Mesendoderm (in vitro differentiated cells): ENCODE results near the gene ZRANB3.

Source experiments
- DNase-seq: peaks from one replicate; pipeline ENCODE4 v3.0.0; 2013
- H2AK5ac ChIP-seq: 2 replicates; pipeline ENCODE4 v1.6.1; 2013; ENCODE audit warnings: low read length, inconsistent platforms
- H2BK120ac ChIP-seq: 2 replicates; pipeline ENCODE4 v1.6.1; 2013; ENCODE audit warnings: low read depth, mild to moderate bottlenecking, low read length, moderate library complexity, mixed read lengths
- H2BK15ac ChIP-seq: replicated peaks from 2 replicates; pipeline ENCODE4 v1.6.1; 2013; ENCODE audit warnings: low read depth, mild to moderate bottlenecking, moderate library complexity
- H2BK5ac ChIP-seq: 2 replicates; pipeline ENCODE4 v1.6.1; 2013; ENCODE audit warnings: low read length, inconsistent platforms
- H3K18ac ChIP-seq: 2 replicates; pipeline ENCODE4 v1.6.1; 2013; ENCODE audit warnings: mild to moderate bottlenecking, low read length, mixed read lengths
- H3K23ac ChIP-seq: one replicate; pipeline ENCODE4 v1.6.1; 2013; ENCODE audit warnings: low read length
- H3K27ac ChIP-seq: 2 replicates; pipeline ENCODE4 v1.5.1; 2013; ENCODE audit warnings: low read depth, mild to moderate bottlenecking, inconsistent platforms, low read length, moderate library complexity
- H3K27me3 ChIP-seq: 2 replicates; pipeline ENCODE4 v1.6.1; 2013; ENCODE audit warnings: low read length, control low read depth, mild to moderate bottlenecking, inconsistent platforms; ENCODE audit not compliant: insufficient read depth, poor library complexity
- H3K36me3 ChIP-seq: 2 replicates; pipeline ENCODE4 v1.6.1; 2013; ENCODE audit warnings: low read length, inconsistent platforms; ENCODE audit not compliant: control insufficient read depth, insufficient read depth
- H3K4ac ChIP-seq: one replicate; pipeline ENCODE4 v1.6.1; 2013; ENCODE audit warnings: low read depth, mild to moderate bottlenecking, low read length, moderate library complexity
- H3K4me1 ChIP-seq: 2 replicates; pipeline ENCODE4 v1.6.1; 2013; ENCODE audit warnings: low read depth, low read length, inconsistent platforms; ENCODE audit not compliant: control insufficient read depth
- H3K4me2 ChIP-seq: 2 replicates; pipeline ENCODE4 v1.6.1; 2013; ENCODE audit warnings: low read length
- H3K4me3 ChIP-seq: 2 replicates; pipeline ENCODE4 v1.5.1; 2013; ENCODE audit warnings: mild to moderate bottlenecking, low read length
- H3K56ac ChIP-seq: one replicate; pipeline ENCODE4 v1.6.1; 2013; ENCODE audit warnings: low read length
- H3K79me1 ChIP-seq: 2 replicates; pipeline ENCODE4 v1.6.1; 2013; ENCODE audit warnings: low read length, inconsistent platforms
- H3K79me2 ChIP-seq: 2 replicates; pipeline ENCODE4 v1.6.1; 2013; ENCODE audit warnings: mild to moderate bottlenecking, low read length; ENCODE audit not compliant: control insufficient read depth, insufficient read depth
- H3K9ac ChIP-seq: 2 replicates; pipeline ENCODE4 v1.6.1; 2013; ENCODE audit warnings: low read length, inconsistent platforms
- H4K5ac ChIP-seq: one replicate; pipeline ENCODE4 v1.6.1; 2013; ENCODE audit warnings: low read length
- H4K8ac ChIP-seq: one replicate; pipeline ENCODE4 v1.6.1; 2013; ENCODE audit warnings: low read depth, mild to moderate bottlenecking, control low read depth, low read length, moderate library complexity
- WGBS: extraction: QIAGEN DNeasy Blood & Tissue Kit; methylation state at CpG from one replicate; pipeline ENCODE4 v1.1.7; 2013; ENCODE audit warnings: low lambda C conversion rate, missing lambda C conversion rate; ENCODE audit not compliant: insufficient coverage; ENCODE audit errors: extremely low coverage; 5-methylcytosine and 5-hydroxymethylcytosine counted together

The ZRANB3 gene

GRCh38 chr2:135281379-135281778, 249.6 kb downstream of the ZRANB3 start:
- Histone ChIP-seq H3K18ac (no peak overlapping the region), H2AK5ac (no peak overlapping the region), H2BK120ac (no peak overlapping the region), H3K27me3 (no peaks in the 10 kb centered on the region), H3K27ac (no peak overlapping the region), H3K23ac (no peak overlapping the region), H3K4me1 (no peaks in the 10 kb centered on the region), H3K56ac (no peak overlapping the region), H4K5ac (no peak overlapping the region), H3K79me2 (no peaks in the 10 kb centered on the region), H2BK15ac (no peak overlapping the region), H3K36me3 (no peaks in the 10 kb centered on the region), H2BK5ac (no peak overlapping the region), H3K4ac (no peak overlapping the region), H3K4me3 (no peak overlapping the region), H3K4me2 (no peak overlapping the region), H4K8ac (no peak overlapping the region), H3K79me1 (no peaks in the 10 kb centered on the region), H3K9ac (no peak overlapping the region)
- WGBS = no CpG with 5 or more reads among the region's 1 CpG
- no peak for DNase-seq

- Histone ChIP-seq H4K5ac (no peak overlapping the region), H3K79me2 (no peaks in the 10 kb centered on the region), H2BK120ac (no peak overlapping the region), H3K36me3 (no peaks in the 10 kb centered on the region), H2BK5ac (no peak overlapping the region), H3K4me3 (no peak overlapping the region), H3K4me1 (no peaks in the 10 kb centered on the region), H3K4me2 (no peak overlapping the region), H3K23ac (no peak overlapping the region), H3K79me1 (no peaks in the 10 kb centered on the region), H3K56ac (no peak overlapping the region), H3K4ac (no peak overlapping the region), H2AK5ac (no peak overlapping the region), H3K18ac (no peak overlapping the region), H4K8ac (no peak overlapping the region), H3K9ac (no peak overlapping the region), H2BK15ac (no peak overlapping the region), H3K27ac (no peak overlapping the region), H3K27me3 (no peaks in the 10 kb centered on the region)
- DNase-seq = no peak
Observed at GRCh38 chr2:135279209-135279608, 251.8 kb downstream of the ZRANB3 start.

GRCh38 chr2:135276525-135276924, 254.5 kb downstream of the ZRANB3 start:
- Histone ChIP-seq H4K5ac (no peak overlapping the region), H3K4me2 (no peak overlapping the region), H2BK15ac (no peak overlapping the region), H3K23ac (no peak overlapping the region), H3K56ac (no peak overlapping the region), H2AK5ac (no peak overlapping the region), H2BK5ac (no peak overlapping the region), H3K36me3 (no peaks in the 10 kb centered on the region), H3K4me3 (no peak overlapping the region), H2BK120ac (no peak overlapping the region), H3K18ac (no peak overlapping the region), H3K79me2 (no peaks in the 10 kb centered on the region), H3K9ac (no peak overlapping the region), H4K8ac (no peak overlapping the region), H3K27ac (no peak overlapping the region), H3K27me3 (no peaks in the 10 kb centered on the region), H3K79me1 (no peaks in the 10 kb centered on the region), H3K4ac (no peak overlapping the region), H3K4me1 (no peaks in the 10 kb centered on the region)
- no peak for DNase-seq
- no CpG with 5 or more reads among the region's 2 CpGs for WGBS

GRCh38 chr2:135271006-135271405, 260.0 kb downstream of the ZRANB3 start:
- H4K8ac ChIP-seq = no peak overlapping the region
- H2AK5ac ChIP-seq = no peak overlapping the region
- no peak for DNase-seq
- H3K4ac ChIP-seq = no peak overlapping the region
- H3K9ac ChIP-seq = no peak overlapping the region
- H4K5ac ChIP-seq = no peak overlapping the region
- no CpG with 5 or more reads among the region's 2 CpGs for WGBS
- H3K23ac ChIP-seq = no peak overlapping the region
- H3K4me1 ChIP-seq = no peaks in the 10 kb centered on the region
- no peaks in the 10 kb centered on the region for H3K36me3 ChIP-seq
- H3K27ac ChIP-seq = no peak overlapping the region
- H3K56ac ChIP-seq = no peak overlapping the region
- H2BK15ac ChIP-seq = no peak overlapping the region
- H3K27me3 ChIP-seq = no peaks in the 10 kb centered on the region
- no peak overlapping the region for H3K18ac ChIP-seq
- H2BK5ac ChIP-seq = no peak overlapping the region
- no peak overlapping the region for H3K4me2 ChIP-seq
- no peak overlapping the region for H3K4me3 ChIP-seq
- H3K79me2 ChIP-seq = no peaks in the 10 kb centered on the region
- H3K79me1 ChIP-seq = no peaks in the 10 kb centered on the region
- no peak overlapping the region for H2BK120ac ChIP-seq

- no peak overlapping the region for H3K27ac ChIP-seq
- H3K56ac ChIP-seq = no peak overlapping the region
- no peaks in the 10 kb centered on the region for H3K79me2 ChIP-seq
- H3K79me1 ChIP-seq = no peaks in the 10 kb centered on the region
- H3K4ac ChIP-seq = no peak overlapping the region
- H3K36me3 ChIP-seq = no peaks in the 10 kb centered on the region
- H2AK5ac ChIP-seq = no peak overlapping the region
- no peak overlapping the region for H4K8ac ChIP-seq
- no peak overlapping the region for H3K4me2 ChIP-seq
- H3K9ac ChIP-seq = no peak overlapping the region
- no peaks in the 10 kb centered on the region for H3K27me3 ChIP-seq
- H2BK120ac ChIP-seq = no peak overlapping the region
- no peak overlapping the region for H3K23ac ChIP-seq
- H4K5ac ChIP-seq = no peak overlapping the region
- no peak for DNase-seq
- H2BK15ac ChIP-seq = no peak overlapping the region
- H3K18ac ChIP-seq = no peak overlapping the region
- no CpG with 5 or more reads among the region's 6 CpGs for WGBS
- no peak overlapping the region for H2BK5ac ChIP-seq
- no peak overlapping the region for H3K4me3 ChIP-seq
- H3K4me1 ChIP-seq = no peaks in the 10 kb centered on the region
Observed at GRCh38 chr2:135265960-135266490, 265.0 kb downstream of the ZRANB3 start.

- H3K4me3 ChIP-seq = no peak overlapping the region
- H4K5ac ChIP-seq = no peak overlapping the region
- H3K79me1 ChIP-seq = no peaks in the 10 kb centered on the region
- no peak overlapping the region for H2BK15ac ChIP-seq
- H2BK5ac ChIP-seq = no peak overlapping the region
- no peak overlapping the region for H3K27ac ChIP-seq
- no peaks in the 10 kb centered on the region for H3K36me3 ChIP-seq
- no peak for DNase-seq
- H3K27me3 ChIP-seq = no peaks in the 10 kb centered on the region
- no peak overlapping the region for H3K56ac ChIP-seq
- no peak overlapping the region for H3K18ac ChIP-seq
- no peak overlapping the region for H3K4me2 ChIP-seq
- H3K4me1 ChIP-seq = no peaks in the 10 kb centered on the region
- H3K4ac ChIP-seq = no peak overlapping the region
- H4K8ac ChIP-seq = no peak overlapping the region
- H2AK5ac ChIP-seq = no peak overlapping the region
- no peaks in the 10 kb centered on the region for H3K79me2 ChIP-seq
- no peak overlapping the region for H3K23ac ChIP-seq
- WGBS = no CpG with 5 or more reads among the region's 6 CpGs
- no peak overlapping the region for H3K9ac ChIP-seq
- H2BK120ac ChIP-seq = no peak overlapping the region
Observed at GRCh38 chr2:135259123-135259522, 271.9 kb downstream of the ZRANB3 start.
